Activated CD8-positive, alpha-beta memory T cell treated with anti-CD3 and anti-CD28 coated beads for 24 hours (primary cell): ENCODE measurements around the gene GRIA3.

Experiments
- DNase-seq: peaks from one replicate; pipeline ENCODE4 v3.0.0-alpha.2; 2020

GRIA3 gene

GRCh38 chrX:123184219-123184865 is at the start of gene GRIA3:
GRIA3 (plus strand) TSS chrX:123184278; CDS start chrX:123184536, 258 bp downstream.
- no peak for DNase-seq

- no peak for DNase-seq
These were observed 45.6 kb upstream of the GRIA3 start for GRCh38 chrX:123138473-123138872.

GRCh38 chrX:123140454-123140853 is 43.6 kb upstream of the GRIA3 start:
- no peak for DNase-seq

- DNase-seq = no peak
These were observed 43.2 kb upstream of the GRIA3 start for GRCh38 chrX:123140904-123141303.

- no peak for DNase-seq
These were observed 30.2 kb upstream of the GRIA3 start for GRCh38 chrX:123153846-123154335.

GRCh38 chrX:123155327-123155726 is 28.8 kb upstream of the GRIA3 start:
- DNase-seq = no peak

- DNase-seq = no peak
These were observed 26.5 kb upstream of the GRIA3 start for GRCh38 chrX:123157586-123157985.

GRCh38 chrX:123159403-123159802 is 24.7 kb upstream of the GRIA3 start:
- no peak for DNase-seq

- DNase-seq = no peak
These were observed 16.5 kb upstream of the GRIA3 start for GRCh38 chrX:123167621-123168020.

GRCh38 chrX:123169247-123169901 is 14.7 kb upstream of the GRIA3 start:
- no peak for DNase-seq

- DNase-seq = no peak
These were observed 13.5 kb upstream of the GRIA3 start for GRCh38 chrX:123170546-123170945.

GRCh38 chrX:123171781-123172180 is 12.3 kb upstream of the GRIA3 start:
- DNase-seq = no peak

GRCh38 chrX:123172869-123173268 is 11.2 kb upstream of the GRIA3 start:
- DNase-seq = no peak

GRCh38 chrX:123173833-123174232 is 10.2 kb upstream of the GRIA3 start:
- no peak for DNase-seq

- no peak for DNase-seq
These were observed 8.5 kb upstream of the GRIA3 start for GRCh38 chrX:123175366-123176122.

GRCh38 chrX:123181233-123181914 is 2.7 kb upstream of the GRIA3 start:
- no peak for DNase-seq

- no peak for DNase-seq
These were observed 793 bp downstream of the GRIA3 start for GRCh38 chrX:123184866-123185276.

- DNase-seq = no peak
These were observed 1.6 kb downstream of the GRIA3 start for GRCh38 chrX:123185721-123186120.

- DNase-seq = no peak
These were observed 2.7 kb downstream of the GRIA3 start for GRCh38 chrX:123186801-123187200.

- DNase-seq = no peak
These were observed 4.0 kb downstream of the GRIA3 start for GRCh38 chrX:123188081-123188480.

GRCh38 chrX:123189338-123189737 is 5.3 kb downstream of the GRIA3 start:
- no peak for DNase-seq

GRCh38 chrX:123190096-123190495 is 6.0 kb downstream of the GRIA3 start:
- DNase-seq = no peak

- DNase-seq = no peak
These were observed 9.0 kb downstream of the GRIA3 start for GRCh38 chrX:123193101-123193500.
